Measurements from ENCODE around the gene BNIP5. TPM values are rescaled to one million over a fixed set of nuclear protein-coding genes. Genes with fewer than 3 reads are reported as not detected.
"Not testable (repeated sequence)": the region's sequence is repeated elsewhere in the genome, so short reads cannot be mapped to it uniquely, and the experiment has no call there.

The BNIP5 gene
- total and polyA plus RNA-seq, 3 donors from 2014 or later = 0.68 to 0.96 (median 0.87) TPM

DNA sequence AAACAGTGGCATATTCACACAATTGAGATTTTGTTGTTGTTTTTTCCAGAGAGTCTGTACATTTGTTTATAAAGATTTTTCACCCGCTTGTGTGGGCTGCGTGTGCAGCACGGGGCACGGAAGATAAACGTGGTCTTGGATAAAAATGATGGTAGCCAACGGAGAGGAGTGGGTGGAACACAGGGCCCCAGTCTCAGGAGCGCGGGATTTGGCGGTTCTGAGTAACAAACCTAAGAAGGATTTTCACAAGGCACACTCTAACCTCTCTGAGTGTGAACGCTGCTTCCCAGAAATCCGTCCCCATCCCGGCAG, 3.6 kb upstream of the BNIP5 start:
- DNase-seq = no peak
- Histone ChIP-seq H3K4me3 (peak overlapping the region in 1 of 2 donors; percentile 0), H3K36me3 (ENCODE audit: low read depth, missing control alignments) (no peaks in the 10 kb centered on the region), H3K27ac (peak overlapping the region in 1 of 2 donors; percentile 70), H3K9me3 (no peaks in the 10 kb centered on the region), H3K4me1 (peaks cover 9% of the 10 kb centered on the region), H3K27me3 (no peaks in the 10 kb centered on the region)
- TF ChIP-seq, protein P1, sequence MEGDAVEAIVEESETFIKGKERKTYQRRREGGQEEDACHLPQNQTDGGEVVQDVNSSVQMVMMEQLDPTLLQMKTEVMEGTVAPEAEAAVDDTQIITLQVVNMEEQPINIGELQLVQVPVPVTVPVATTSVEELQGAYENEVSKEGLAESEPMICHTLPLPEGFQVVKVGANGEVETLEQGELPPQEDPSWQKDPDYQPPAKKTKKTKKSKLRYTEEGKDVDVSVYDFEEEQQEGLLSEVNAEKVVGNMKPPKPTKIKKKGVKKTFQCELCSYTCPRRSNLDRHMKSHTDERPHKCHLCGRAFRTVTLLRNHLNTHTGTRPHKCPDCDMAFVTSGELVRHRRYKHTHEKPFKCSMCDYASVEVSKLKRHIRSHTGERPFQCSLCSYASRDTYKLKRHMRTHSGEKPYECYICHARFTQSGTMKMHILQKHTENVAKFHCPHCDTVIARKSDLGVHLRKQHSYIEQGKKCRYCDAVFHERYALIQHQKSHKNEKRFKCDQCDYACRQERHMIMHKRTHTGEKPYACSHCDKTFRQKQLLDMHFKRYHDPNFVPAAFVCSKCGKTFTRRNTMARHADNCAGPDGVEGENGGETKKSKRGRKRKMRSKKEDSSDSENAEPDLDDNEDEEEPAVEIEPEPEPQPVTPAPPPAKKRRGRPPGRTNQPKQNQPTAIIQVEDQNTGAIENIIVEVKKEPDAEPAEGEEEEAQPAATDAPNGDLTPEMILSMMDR (IDR thresholded peaks at IDR 0.05) = no peak
- TF ChIP-seq POLR2A (IDR thresholded peaks at IDR 0.05) = no peak
- intact Hi-C loops (cut with DNase I; ENCODE audit: low total_unique reads) = no loop called here
- 30 to 47% methylated on average over 12 of the region's 12 CpGs for WGBS, 2 donors

DNA sequence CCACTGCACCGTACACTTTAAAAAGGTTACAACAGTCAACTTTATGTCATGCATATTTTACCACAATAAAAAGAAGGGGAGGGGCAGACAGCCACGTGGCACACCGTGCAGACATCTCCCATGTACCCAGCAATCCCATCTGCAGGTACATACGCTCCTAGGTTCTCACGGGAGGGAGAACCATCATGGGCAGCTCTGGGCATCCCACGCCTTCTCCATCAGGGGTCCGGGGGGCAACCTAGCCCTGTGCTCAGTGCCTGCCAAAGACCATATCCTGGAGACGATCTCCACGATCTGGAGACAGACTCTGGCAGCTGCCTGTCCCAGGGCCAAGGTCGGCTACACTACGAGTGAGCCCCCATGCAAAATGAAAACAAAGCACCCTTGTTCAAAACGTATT, 2.5 kb upstream of the BNIP5 start:
- TF ChIP-seq, protein P1 (IDR thresholded peaks at IDR 0.05) = no peak
- no peak for TF ChIP-seq POLR2A (IDR thresholded peaks at IDR 0.05)
- peaks cover 21% of the 10 kb centered on the region for H3K4me1 ChIP-seq
- WGBS, 2 donors = 71 to 78% methylated on average over 12 of the region's 12 CpGs
- H3K4me3 ChIP-seq = no peak overlapping the region
- no peak for DNase-seq
- intact Hi-C loops (cut with DNase I; ENCODE audit: low total_unique reads) = no loop called here
- H3K9me3 ChIP-seq = no peaks in the 10 kb centered on the region
- no peaks in the 10 kb centered on the region for H3K36me3 ChIP-seq (ENCODE audit: low read depth, missing control alignments)
- no peak overlapping the region for H3K27ac ChIP-seq
- no peaks in the 10 kb centered on the region for H3K27me3 ChIP-seq

DNA sequence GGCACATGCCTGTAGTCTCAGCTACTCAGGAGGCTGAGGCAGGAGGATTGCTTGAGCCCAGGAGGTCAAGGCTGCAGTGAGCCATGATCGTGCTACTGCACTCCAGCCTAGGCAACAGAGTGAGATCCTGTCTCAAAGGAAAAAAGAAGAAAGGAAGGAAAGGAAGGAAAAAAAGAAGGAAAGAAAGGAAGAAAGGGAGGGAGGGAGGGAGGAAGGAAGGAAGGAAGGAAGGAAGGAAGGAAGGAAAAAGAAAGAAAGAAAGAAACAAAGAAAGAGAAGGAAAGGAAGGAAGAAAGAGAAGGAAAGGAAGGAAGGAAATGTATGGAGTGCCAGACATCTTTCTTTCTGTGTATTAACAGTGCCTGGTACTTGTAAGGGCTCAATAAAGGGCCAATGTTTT, 1.5 kb upstream of the BNIP5 start:
- 0 to 100% methylated on average over 1 of the region's 1 CpG for WGBS, 2 donors
- intact Hi-C loops (cut with DNase I; ENCODE audit: low total_unique reads) = not testable (repeated sequence)

DNA sequence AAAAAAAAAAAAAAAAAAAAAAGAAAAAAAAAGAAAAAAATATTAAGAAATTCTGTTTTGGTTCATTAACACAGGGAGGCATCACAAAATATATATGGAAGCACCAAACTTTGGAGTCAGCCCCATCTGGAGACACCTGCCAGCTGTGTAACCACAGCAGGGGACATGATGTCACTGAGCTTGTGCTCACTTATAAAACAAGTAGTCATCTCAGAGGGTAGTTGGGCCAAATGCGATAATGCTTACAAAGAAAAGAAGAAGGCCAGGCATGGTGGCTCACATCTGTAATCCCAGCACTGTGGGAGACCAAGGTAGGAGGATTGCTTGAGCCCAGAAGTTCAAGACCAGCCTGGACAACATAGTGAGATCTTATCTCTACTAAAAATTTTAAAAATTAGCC, 1.1 kb upstream of the BNIP5 start:
- H3K36me3 ChIP-seq (ENCODE audit: low read depth, missing control alignments) = no peaks in the 10 kb centered on the region
- WGBS, 2 donors = 94 to 97% methylated on average over 1 of the region's 1 CpG
- H3K27ac ChIP-seq = no peak overlapping the region
- intact Hi-C loops (cut with DNase I; ENCODE audit: low total_unique reads) = no loop called here
- TF ChIP-seq POLR2A (IDR thresholded peaks at IDR 0.05) = no peak
- TF ChIP-seq, protein P1 (IDR thresholded peaks at IDR 0.05) = no peak
- DNase-seq = no peak
- H3K9me3 ChIP-seq = no peaks in the 10 kb centered on the region
- no peak overlapping the region for H3K4me3 ChIP-seq
- peaks cover 30% of the 10 kb centered on the region for H3K4me1 ChIP-seq
- H3K27me3 ChIP-seq = no peaks in the 10 kb centered on the region

More for the DNA sequence above, 1.5 kb upstream of the BNIP5 start:
- not testable (repeated sequence) for H3K36me3 ChIP-seq (ENCODE audit: low read depth, missing control alignments); DNase-seq; H3K9me3 ChIP-seq; H3K4me3 ChIP-seq; H3K27me3 ChIP-seq; H3K27ac ChIP-seq
- peaks cover 30% of the 10 kb centered on the region for H3K4me1 ChIP-seq

DNA sequence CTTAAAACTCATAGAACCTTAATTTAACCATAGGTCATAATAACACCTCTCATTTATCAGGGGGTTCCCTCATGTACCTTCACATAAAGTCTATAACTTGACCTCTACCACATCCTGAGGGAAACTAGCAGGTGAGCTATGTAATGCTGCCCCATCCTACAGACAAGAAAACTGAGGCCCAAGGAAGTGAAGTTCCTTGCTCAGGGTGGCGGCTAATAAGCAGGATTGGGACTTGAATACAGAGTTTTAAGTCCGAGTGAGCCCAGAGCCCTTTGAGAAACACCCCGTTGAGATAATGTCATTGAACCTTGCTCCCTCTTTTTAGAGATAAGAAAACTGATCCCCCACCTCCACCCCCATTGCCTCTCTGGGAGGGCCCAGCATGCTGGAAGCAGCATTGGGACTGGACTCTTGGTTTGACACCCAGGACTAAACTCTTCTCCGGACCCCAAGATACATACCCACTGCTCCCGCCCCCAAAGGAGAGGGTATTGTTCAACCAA, 429 bp downstream of the BNIP5 start:
- intact Hi-C loops (cut with DNase I; ENCODE audit: low total_unique reads) = no loop called here
- Histone ChIP-seq H3K9me3 (no peaks in the 10 kb centered on the region), H3K4me3 (no peak overlapping the region), H3K27me3 (no peaks in the 10 kb centered on the region), H3K27ac (no peak overlapping the region), H3K36me3 (ENCODE audit: low read depth, missing control alignments) (no peaks in the 10 kb centered on the region), H3K4me1 (peaks cover 30% of the 10 kb centered on the region)
- WGBS, 2 donors = 89 to 95% methylated on average over 5 of the region's 5 CpGs
- no peak for TF ChIP-seq POLR2A (IDR thresholded peaks at IDR 0.05)
- TF ChIP-seq, protein P1 (IDR thresholded peaks at IDR 0.05) = no peak
- no peak for DNase-seq

Data from testis (tissue), 3 donors.